Middle frontal gyrus (tissue), 1 donor: ENCODE measurements around the gene TMEM131L.
"Not testable (repeated sequence)": the region's sequence is repeated elsewhere in the genome, so short reads cannot be mapped to it uniquely, and the experiment has no call there.

Source experiments
- DNase-seq: peaks from one replicate; pipeline ENCODE4 v3.0.0-alpha.2; 2015; ENCODE audit warnings: low spot score; ENCODE audit errors: extremely low spot score

TMEM131L gene

GRCh38 chr4:153448003-153448731 is 18.0 kb upstream of the TMEM131L start:
- no peak for DNase-seq

GRCh38 chr4:153449338-153449737 is 16.8 kb upstream of the TMEM131L start:
- DNase-seq, result no peak

GRCh38 chr4:153450544-153450917 is 15.6 kb upstream of the TMEM131L start:
- no peak for DNase-seq

DNA sequence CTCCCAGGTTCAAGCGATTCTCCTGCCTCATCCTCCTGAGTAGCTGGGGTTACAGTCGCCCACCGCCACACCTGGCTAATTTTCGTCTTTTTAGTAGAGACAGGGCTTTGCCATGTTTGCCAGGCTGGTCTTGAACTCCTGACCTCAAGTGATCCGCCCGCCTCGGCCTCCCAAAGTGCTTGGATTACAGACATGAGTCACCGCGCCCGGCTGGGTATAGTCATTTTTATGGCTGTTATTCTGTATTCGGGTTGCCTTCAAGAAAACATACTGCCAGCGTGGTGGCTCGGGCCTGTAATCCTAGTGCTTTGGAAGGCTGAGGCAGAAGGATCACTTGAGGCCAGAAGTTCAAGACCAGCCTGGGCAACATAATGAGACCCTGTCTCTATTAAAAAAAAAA is 15.0 kb upstream of the TMEM131L start:
- not testable (repeated sequence) for DNase-seq

- no peak for DNase-seq
Measured at GRCh38 chr4:153451911-153452657, 14.1 kb upstream of the TMEM131L start.

- DNase-seq, result no peak
Measured at GRCh38 chr4:153452658-153453378, 13.3 kb upstream of the TMEM131L start.

DNA sequence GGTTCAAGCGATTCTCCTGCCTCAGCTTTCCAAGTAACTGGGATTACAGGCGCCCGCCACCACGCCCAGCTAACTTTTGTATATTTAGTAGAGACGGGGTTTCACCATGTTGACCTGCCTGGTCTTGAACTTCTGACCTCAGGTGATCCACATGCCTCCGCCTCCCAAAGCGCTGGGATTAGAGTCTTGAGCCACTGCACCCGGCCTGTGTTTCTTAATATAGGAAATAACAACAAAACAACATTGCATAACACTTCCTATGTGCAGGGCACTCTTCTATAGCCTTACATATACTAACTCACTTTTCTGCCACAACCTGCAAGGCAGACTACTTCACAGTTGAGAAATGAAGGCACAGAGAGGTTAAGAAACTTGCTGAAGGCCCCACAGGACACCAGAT is 12.8 kb upstream of the TMEM131L start:
- DNase-seq, result no peak

DNA sequence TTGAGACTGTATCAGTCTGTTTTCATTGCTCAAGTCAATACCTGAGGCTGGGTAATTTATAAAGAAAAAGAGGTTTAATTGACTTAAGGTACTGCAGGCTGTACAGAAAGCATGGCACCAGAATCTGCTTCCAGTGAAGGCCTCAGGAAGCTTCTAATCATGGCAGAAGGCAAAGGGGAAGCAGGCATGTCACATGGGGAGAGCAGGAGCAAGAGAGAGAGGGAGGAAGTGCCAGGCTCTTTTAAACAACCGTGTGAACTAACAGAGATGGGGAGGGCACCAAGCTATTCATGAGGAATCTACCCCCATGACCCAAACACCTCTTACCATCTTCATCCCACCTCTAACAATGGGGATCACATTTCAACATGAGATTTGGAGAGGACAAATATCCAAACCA is 7.2 kb upstream of the TMEM131L start:
- no peak for DNase-seq

GRCh38 chr4:153461549-153461948 is 4.6 kb upstream of the TMEM131L start:
- DNase-seq, result not testable (repeated sequence)

GRCh38 chr4:153464068-153464467 is 2.1 kb upstream of the TMEM131L start:
- DNase-seq, result no peak

- DNase-seq, result no peak
Measured at GRCh38 chr4:153465140-153465539, 1.0 kb upstream of the TMEM131L start.

GRCh38 chr4:153465615-153466080 is 512 bp upstream of the TMEM131L start:
- no peak for DNase-seq

- DNase-seq, result no peak
Measured at GRCh38 chr4:153466949-153467896, 1.1 kb downstream of the TMEM131L start.

DNA sequence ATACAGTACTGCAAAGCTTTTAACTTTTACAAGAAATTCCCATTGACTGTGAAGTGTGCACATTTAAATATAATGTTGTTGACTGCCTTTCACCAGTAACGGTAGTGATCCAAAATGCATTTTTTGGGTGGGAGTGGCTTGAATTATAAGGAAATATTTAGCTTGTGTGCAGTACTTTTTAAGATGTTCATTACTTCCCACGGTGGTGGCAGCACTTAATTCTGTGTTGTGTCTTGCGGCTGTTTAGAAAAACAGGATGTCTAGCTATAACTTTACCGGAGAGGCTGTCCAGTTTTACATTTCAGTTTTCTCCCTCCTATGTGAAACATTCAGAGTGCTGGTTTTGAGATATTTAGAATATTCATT is 1.7 kb downstream of the TMEM131L start:
- no peak for DNase-seq

DNA sequence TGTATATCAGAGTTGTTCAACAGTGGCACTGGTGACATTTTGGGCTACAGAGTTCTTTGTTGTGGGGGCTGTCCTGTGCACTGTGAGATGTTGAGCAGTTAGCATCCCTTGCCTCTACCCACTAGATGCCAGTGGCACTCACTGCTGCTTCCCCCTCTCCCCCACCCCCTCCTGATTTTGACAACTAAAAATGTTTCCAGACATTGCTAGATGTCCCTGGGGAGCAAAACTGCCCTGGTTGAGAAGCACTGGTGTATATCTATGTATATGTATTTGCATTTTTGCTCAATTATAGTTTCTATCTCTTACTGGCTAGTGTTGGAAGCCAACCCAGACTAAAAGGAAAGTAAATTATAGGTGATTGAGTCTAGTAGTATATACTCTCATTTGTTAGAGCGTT is 2.4 kb downstream of the TMEM131L start:
- no peak for DNase-seq

DNA sequence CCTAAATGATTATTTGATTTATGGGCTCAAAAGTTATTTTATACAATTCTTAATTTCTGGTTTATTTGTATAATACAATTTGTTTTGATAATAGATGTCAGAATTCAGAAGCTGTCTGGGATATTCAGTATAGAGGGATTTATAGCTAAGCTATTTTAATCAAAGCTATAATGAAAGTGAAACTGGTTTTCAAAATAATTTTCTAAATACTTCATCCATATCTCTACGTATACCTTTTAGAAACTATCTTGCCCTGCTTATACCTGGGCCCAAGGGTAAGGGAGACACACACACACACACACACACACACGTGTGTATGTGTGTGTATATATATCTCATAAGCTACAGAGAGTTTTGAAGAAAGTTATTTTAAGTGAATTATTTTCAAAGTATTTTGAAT is 2.9 kb downstream of the TMEM131L start:
- no peak for DNase-seq

DNA sequence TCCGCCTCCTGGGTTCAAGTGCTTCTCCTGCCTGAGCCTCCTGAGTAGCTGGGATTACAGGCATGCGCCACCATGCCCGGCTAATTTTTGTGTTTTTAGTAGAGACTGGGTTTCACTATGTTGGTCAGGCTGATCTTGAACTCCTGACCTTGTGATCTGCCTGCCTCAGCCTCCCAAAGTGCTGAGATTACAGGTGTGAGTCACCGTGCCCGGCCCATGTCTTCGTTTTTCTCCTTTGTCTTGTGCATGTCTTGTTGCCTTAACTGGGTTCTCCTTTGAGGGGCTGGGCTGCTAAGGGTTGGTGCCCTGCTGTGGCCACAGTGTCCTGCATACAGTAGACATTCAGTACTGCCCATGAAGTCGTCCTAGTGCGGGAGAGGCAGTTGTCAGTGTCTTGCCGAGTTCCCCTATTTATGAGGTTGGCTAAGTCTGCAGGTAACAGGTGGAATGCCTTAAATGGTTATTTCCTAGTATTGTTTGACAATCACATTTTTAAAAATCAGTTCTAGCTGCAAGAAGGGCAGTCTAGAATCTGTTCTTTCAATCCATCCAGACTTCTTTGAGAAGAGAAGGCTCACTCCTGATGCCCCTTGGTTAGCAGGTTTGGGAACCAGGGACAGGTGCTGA is 5.0 kb downstream of the TMEM131L start:
- not testable (repeated sequence) for DNase-seq

DNA sequence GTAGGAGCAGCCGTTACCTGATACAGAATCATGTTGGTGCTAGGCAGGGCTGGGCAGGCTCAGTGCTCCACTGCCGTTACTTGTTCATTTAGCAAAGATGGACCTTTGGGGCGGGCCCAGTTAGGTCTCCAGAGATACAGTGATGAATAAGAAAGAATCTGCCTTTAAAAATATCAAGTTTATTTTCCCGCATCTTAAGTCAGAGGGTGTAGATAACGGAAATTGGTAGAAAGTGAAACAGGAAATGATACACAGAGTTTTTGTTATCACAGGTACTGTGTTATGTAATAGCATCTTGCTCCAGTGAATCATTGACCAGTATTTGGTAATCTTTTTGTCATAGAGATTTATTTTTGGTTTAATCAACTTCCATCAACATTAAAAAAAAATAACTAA is 5.5 kb downstream of the TMEM131L start:
- DNase-seq, result no peak

DNA sequence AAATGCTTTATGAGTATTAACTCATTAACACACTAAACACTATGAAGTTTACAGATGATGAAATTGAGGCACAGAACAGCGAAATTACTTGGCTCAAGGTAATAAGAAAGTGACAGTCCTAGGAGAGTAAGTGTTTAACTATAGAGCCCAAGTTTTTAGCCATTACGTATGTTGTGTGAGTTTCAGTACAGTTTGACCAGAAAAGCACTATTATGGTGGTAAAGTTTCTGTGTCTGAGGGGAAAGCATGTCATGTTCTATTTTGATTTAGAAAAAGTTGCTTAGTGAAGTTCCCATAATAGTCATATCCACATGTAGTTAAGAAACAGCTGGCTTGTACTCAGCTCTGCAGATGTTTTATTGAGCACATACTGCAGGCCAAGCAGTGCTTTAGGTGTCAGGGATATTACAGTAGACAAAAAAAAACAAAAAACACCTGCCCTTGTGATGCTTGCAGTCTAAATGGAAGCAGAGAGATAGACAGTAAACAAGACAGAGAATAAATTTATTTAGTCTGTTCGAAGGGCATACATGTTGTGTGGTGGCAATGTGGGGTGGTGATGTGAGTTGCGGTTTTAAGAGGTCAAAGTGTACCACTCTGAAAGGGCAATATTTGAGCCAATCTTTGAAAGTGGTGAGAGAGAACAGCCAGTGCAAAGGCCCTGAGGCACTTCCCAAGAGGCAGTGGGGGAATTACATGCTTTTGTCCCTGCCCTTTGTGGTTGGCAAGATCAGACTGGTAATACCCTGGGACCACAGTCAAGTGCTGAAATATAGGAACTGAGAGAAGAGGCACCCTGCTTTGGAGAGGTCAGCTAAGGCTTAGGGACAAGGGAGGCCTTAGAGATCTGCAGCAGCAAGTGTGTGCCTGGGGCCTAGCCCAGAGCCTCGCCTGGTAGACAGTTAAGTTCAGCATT is 6.2 kb downstream of the TMEM131L start:
- DNase-seq, result no peak

- no peak for DNase-seq
Measured at GRCh38 chr4:153474251-153474650, 8.1 kb downstream of the TMEM131L start.
